GM08714 (cell line): ENCODE data around the gene CAD.

Experiments used
- H3K4me3 ChIP-seq: fragments of 200-500 bp; sonication (Bioruptor generic); 2 replicates; pipeline ENCODE4 v1.5.1; 2014; ENCODE audit warnings: mild to moderate bottlenecking, low read length, inconsistent platforms
- ZNF274 ChIP-seq: IDR thresholded peaks from 2 replicates; pipeline ENCODE4 v1.6.1; 2012; ENCODE audit warnings: mild to moderate bottlenecking, low read depth, low read length

Gene CAD

GRCh38 chr2:27208486-27209050 lies 8.6 kb upstream of the CAD start:
- H3K4me3 ChIP-seq = no peak overlapping the region
- TF ChIP-seq ZNF274 = no peak

- TF ChIP-seq ZNF274 = no peak
- no peak overlapping the region; the same call in 1 of the 2 replicates for H3K4me3 ChIP-seq
These were observed 7.4 kb upstream of the CAD start for GRCh38 chr2:27209621-27210401.

GRCh38 chr2:27211241-27211942 lies 5.8 kb upstream of the CAD start:
- no peak for TF ChIP-seq ZNF274
- peak overlapping the region; percentile 81 for H3K4me3 ChIP-seq

- no peak for TF ChIP-seq ZNF274
- peak within 1 kb of the TSS; percentile 97 for H3K4me3 ChIP-seq
These were observed 5.1 kb upstream of the CAD start, which contains the start of the genes ATRAID and SLC5A6 for GRCh38 chr2:27211943-27212625. ATRAID (plus strand) TSS chr2:27212041; CDS start chr2:27212369, 328 bp downstream. SLC5A6 (minus strand) TSS chr2:27212268; CDS start chr2:27207650, 4,618 bp downstream.

GRCh38 chr2:27212626-27213471 lies 4.3 kb upstream of the CAD start:
- H3K4me3 ChIP-seq = peak overlapping the region; percentile 97
- no peak for TF ChIP-seq ZNF274

- TF ChIP-seq ZNF274 = no peak
- no peak overlapping the region for H3K4me3 ChIP-seq
These were observed 2.2 kb upstream of the CAD start for GRCh38 chr2:27214941-27215340.

GRCh38 chr2:27216416-27217137 lies 592 bp upstream of the CAD start:
- TF ChIP-seq ZNF274 = no peak
- H3K4me3 ChIP-seq = peak overlapping the region; percentile 52; the same call in 1 of the 2 replicates

- TF ChIP-seq ZNF274 = no peak
- peak overlapping the region; percentile 88 for H3K4me3 ChIP-seq
These were observed 1.4 kb downstream of the CAD start for GRCh38 chr2:27218614-27219013.

- H3K4me3 ChIP-seq = no peak overlapping the region
- TF ChIP-seq ZNF274 = no peak
These were observed 1.9 kb downstream of the CAD start for GRCh38 chr2:27219091-27219490.

GRCh38 chr2:27220091-27220490 lies 2.9 kb downstream of the CAD start:
- no peak overlapping the region for H3K4me3 ChIP-seq
- TF ChIP-seq ZNF274 = no peak

- no peak overlapping the region for H3K4me3 ChIP-seq
- TF ChIP-seq ZNF274 = no peak
These were observed 4.0 kb downstream of the CAD start for GRCh38 chr2:27221166-27221565.

- TF ChIP-seq ZNF274 = no peak
- H3K4me3 ChIP-seq = no peak overlapping the region
These were observed 5.2 kb downstream of the CAD start for GRCh38 chr2:27222407-27222806.

GRCh38 chr2:27223416-27223815 lies 6.2 kb downstream of the CAD start:
- no peak for TF ChIP-seq ZNF274
- H3K4me3 ChIP-seq = no peak overlapping the region
